BJ (cell line): ENCODE data around the gene UNC50. TPM values are rescaled to one million over a fixed set of nuclear protein-coding genes. Genes with fewer than 3 reads are reported as not detected.
A peak's percentile ranks its signal among the peaks of the same experiment; 100 is the strongest.

ENCODE experiments used
- CTCF ChIA-PET: fragments of 350-600 bp; formaldehyde crosslinking; extraction: SDS; loops from one replicate; lab custom pipeline; 2021; ENCODE audit warnings: antibody characterized with exemption, inconsistent platforms; lab: Yijun Ruan, JAX
- POLR2A ChIA-PET: fragments of 300-600 bp; sonication (Branson Sonifier 250); formaldehyde crosslinking; extraction: SDS; loops from one replicate; lab custom pipeline; 2021; ENCODE audit warnings: antibody characterized with exemption; lab: Charles Lee
- DNase-seq: peaks from one replicate; pipeline ENCODE4 v3.0.0-alpha.2; 2011; ENCODE audit warnings: low read depth
- H3K27me3 ChIP-seq: 2 replicates; pipeline ENCODE4 v1.6.0; 2011; ENCODE audit warnings: low read length; ENCODE audit not compliant: control insufficient read depth, insufficient read depth
- H3K36me3 ChIP-seq: 2 replicates; pipeline ENCODE4 v1.5.1; 2011; ENCODE audit warnings: low read length; ENCODE audit not compliant: control insufficient read depth, insufficient read depth
- H3K4me3 ChIP-seq: 2 replicates; pipeline ENCODE4 v1.5.1; 2011; ENCODE audit warnings: low read depth, mild to moderate bottlenecking, control low read depth, low read length
- CTCF ChIP-seq: IDR thresholded peaks from 2 replicates; pipeline ENCODE4 v1.5.1; 2011; ENCODE audit warnings: low read depth, mild to moderate bottlenecking, control low read depth, inconsistent platforms, low read length, moderate library complexity; ENCODE audit not compliant: insufficient read depth
- polyA plus RNA-seq: library from polyadenylated mRNA; depleted of rRNA; stranded (reverse); fragments of >200 nt; gene quantifications from 2 replicates; pipeline ENCODE4 v1.2.3, GENCODE V29; 2011

Gene UNC50
- polyA plus RNA-seq, 1 experiment = 18.3 TPM

GRCh38 chr2:98643496-98644100, 35.2 kb downstream of the UNC50 start:
- POLR2A ChIA-PET = no interaction called here
- Histone ChIP-seq H3K36me3 (no peaks in the 10 kb centered on the region), H3K27me3 (no peaks in the 10 kb centered on the region), H3K4me3 (no peak overlapping the region)
- CTCF ChIA-PET = no interaction called here
- no peak for TF ChIP-seq CTCF
- DNase-seq = no peak

- Histone ChIP-seq H3K27me3 (no peaks in the 10 kb centered on the region), H3K36me3 (no peaks in the 10 kb centered on the region), H3K4me3 (no peak overlapping the region)
- no peak for DNase-seq
- TF ChIP-seq CTCF = no peak
- ChIA-PET CTCF (interaction anchor here (1.1 kb wide), 1 partner anchor 9 kb away, joined by 3 read pairs; no protein-coding TSS in a partner anchor), POLR2A (no interaction called here)
Observed at GRCh38 chr2:98647636-98648035, 39.2 kb downstream of the UNC50 start.

GRCh38 chr2:98648451-98648850, 40.1 kb downstream of the UNC50 start:
- ChIA-PET CTCF (interaction anchor here (1.3 to 1.9 kb wide), 3 partner anchors 178 to 418 kb away, joined by 3 to 47 read pairs (median 25); no protein-coding TSS in a partner anchor), POLR2A (no interaction called here)
- Histone ChIP-seq H3K4me3 (no peak overlapping the region), H3K36me3 (no peaks in the 10 kb centered on the region), H3K27me3 (no peaks in the 10 kb centered on the region)
- DNase-seq = no peak
- no peak for TF ChIP-seq CTCF

- ChIA-PET POLR2A (no interaction called here), CTCF (interaction anchor here (0.6 to 1.9 kb wide), 35 partner anchors 8 to 1610 kb away, joined by 3 to 47 read pairs (median 4); no protein-coding TSS in a partner anchor)
- no peak overlapping the region for H3K4me3 ChIP-seq
- H3K36me3 ChIP-seq = no peaks in the 10 kb centered on the region
- peak; percentile 14 for DNase-seq
- TF ChIP-seq CTCF = peak; percentile 100
- H3K27me3 ChIP-seq = 0 out of 2 replicates have a peak, but pooled peaks cover 2% of the 10 kb centered on the region
Observed at GRCh38 chr2:98649135-98649991, 41.0 kb downstream of the UNC50 start.

GRCh38 chr2:98649992-98650375, 41.6 kb downstream of the UNC50 start:
- TF ChIP-seq CTCF = no peak
- no peaks in the 10 kb centered on the region for H3K36me3 ChIP-seq
- CTCF ChIA-PET = interaction anchor here (0.6 to 1.9 kb wide), 32 partner anchors 8 to 1609 kb away, joined by 3 to 47 read pairs (median 4); no protein-coding TSS in a partner anchor
- 0 out of 2 replicates have a peak, but pooled peaks cover 2% of the 10 kb centered on the region for H3K27me3 ChIP-seq
- POLR2A ChIA-PET = no interaction called here
- no peak for DNase-seq
- no peak overlapping the region for H3K4me3 ChIP-seq
